Left ventricle myocardium inferior (tissue), 1 donor: ENCODE data around the gene LRRC74B. TPM values are rescaled to one million over a fixed set of nuclear protein-coding genes. Genes with fewer than 3 reads are reported as not detected.
"Not testable (repeated sequence)": the region's sequence is repeated elsewhere in the genome, so short reads cannot be mapped to it uniquely, and the experiment has no call there.

Source experiments
- DNase-seq: peaks from one replicate; pipeline ENCODE4 v3.0.0-alpha.2; 2020
- H3K27ac ChIP-seq: fragments of 200-600 bp; replicated peaks from 2 replicates; pipeline ENCODE4 v1.8.0; 2021
- H3K27me3 ChIP-seq: fragments of 200-600 bp; 2 replicates; pipeline ENCODE4 v1.8.0; 2021; ENCODE audit warnings: low read depth
- H3K36me3 ChIP-seq: fragments of 200-600 bp; 2 replicates; pipeline ENCODE4 v1.8.0; 2021
- H3K4me1 ChIP-seq: fragments of 200-600 bp; 2 replicates; pipeline ENCODE4 v1.8.0; 2021
- H3K4me3 ChIP-seq: fragments of 200-600 bp; 2 replicates; pipeline ENCODE4 v1.8.0; 2021; ENCODE audit warnings: mild to moderate bottlenecking, moderate library complexity
- H3K9me3 ChIP-seq: fragments of 200-600 bp; replicated peaks from 2 replicates; pipeline ENCODE4 v1.8.0; 2021
- CTCF ChIP-seq: fragments of 200-600 bp; IDR thresholded peaks from 2 replicates; pipeline ENCODE4 v1.8.0; 2021; ENCODE audit warnings: antibody characterized with exemption, mild to moderate bottlenecking, borderline replicate concordance
- intact Hi-C: fragments of 100-400 bp; cut with micrococcal nuclease; formaldehyde crosslinking; loops from one replicate; pipeline ENCODE4 v1.11.0; 2022
- total RNA-seq: library from RNA; stranded (reverse); fragmentation: NEBNext Ultra II Directional; extraction: Animal tissue kit (Norgen Biotek cat#: 25700); gene quantifications from one replicate; pipeline ENCODE4 v1.2.1, GENCODE V29; 2021
- donor health status: DM: no; HTN: yes; CAD: no; lungs with severe emphysema.

Gene LRRC74B
- total RNA-seq, 1 donor from 2014 or later: not detected

DNA sequence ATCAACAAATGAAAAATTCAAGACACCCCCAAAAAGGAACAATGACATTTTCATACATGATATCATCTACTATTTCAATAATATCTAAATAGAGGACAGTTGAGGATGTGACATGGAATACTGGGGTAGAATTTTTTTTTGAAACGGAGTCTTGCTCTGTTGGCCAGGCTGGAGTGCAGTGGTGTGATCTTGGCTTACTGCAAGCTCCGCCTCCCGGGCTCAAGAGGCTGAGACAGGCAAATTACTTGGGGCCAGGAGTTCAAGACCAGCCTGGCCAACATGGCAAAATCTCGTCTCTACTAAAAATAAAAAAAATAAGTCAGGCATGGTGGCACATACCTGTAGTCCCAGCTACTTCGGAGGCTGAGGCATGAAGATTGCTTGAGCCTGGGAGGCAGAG is 41.4 kb downstream of the LRRC74B start:
- Histone ChIP-seq H3K27me3 (peaks cover 33% of the 10 kb centered on the region), H3K4me1 (no peaks in the 10 kb centered on the region), H3K27ac (no peak overlapping the region), H3K4me3 (no peak overlapping the region), H3K9me3 (no peaks in the 10 kb centered on the region), H3K36me3 (no peaks in the 10 kb centered on the region)
- intact Hi-C loops: no loop called here
- no peak for DNase-seq
- no peak for TF ChIP-seq CTCF

- H3K4me1 ChIP-seq, H3K27ac ChIP-seq, H3K4me3 ChIP-seq, H3K9me3 ChIP-seq, H3K36me3 ChIP-seq, intact Hi-C loops, DNase-seq: not testable (repeated sequence)
- peaks cover 33% of the 10 kb centered on the region for H3K27me3 ChIP-seq
Measured at GRCh38 chr22:21087926-21088325, 42.2 kb downstream of the LRRC74B start.

DNA sequence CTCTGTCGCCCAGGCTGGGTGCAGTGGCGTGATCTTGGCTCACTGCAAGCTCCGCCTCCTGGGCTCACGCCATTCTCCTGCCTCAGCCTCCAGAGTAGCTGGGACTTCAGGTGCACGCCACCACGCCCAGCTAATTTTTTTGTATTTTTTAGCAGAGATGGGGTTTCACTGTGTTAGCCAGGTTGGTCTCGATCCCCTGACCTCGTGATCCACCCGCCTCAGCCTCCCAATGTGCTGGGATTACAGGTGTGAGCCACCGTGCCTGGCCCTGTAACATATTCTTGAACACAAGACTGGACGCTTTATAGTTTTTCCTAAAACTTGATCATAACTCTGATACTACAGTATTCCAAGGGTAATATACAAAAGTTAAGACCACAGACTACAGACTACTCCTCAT is 45.5 kb downstream of the LRRC74B start:
- H3K27ac ChIP-seq, H3K4me3 ChIP-seq, H3K36me3 ChIP-seq, H3K4me1 ChIP-seq, intact Hi-C loops, DNase-seq, H3K9me3 ChIP-seq: not testable (repeated sequence)
- peaks cover 33% of the 10 kb centered on the region for H3K27me3 ChIP-seq

- peaks cover 45% of the 10 kb centered on the region for H3K27me3 ChIP-seq
- no peak for TF ChIP-seq CTCF
- H3K27ac ChIP-seq: no peak overlapping the region
- no peaks in the 10 kb centered on the region for H3K4me1 ChIP-seq
- no peaks in the 10 kb centered on the region for H3K9me3 ChIP-seq
- intact Hi-C loops: no loop called here
- no peak for DNase-seq
- no peaks in the 10 kb centered on the region for H3K36me3 ChIP-seq
- no peak overlapping the region for H3K4me3 ChIP-seq
Measured at GRCh38 chr22:21092797-21093554, 47.2 kb downstream of the LRRC74B start.

DNA sequence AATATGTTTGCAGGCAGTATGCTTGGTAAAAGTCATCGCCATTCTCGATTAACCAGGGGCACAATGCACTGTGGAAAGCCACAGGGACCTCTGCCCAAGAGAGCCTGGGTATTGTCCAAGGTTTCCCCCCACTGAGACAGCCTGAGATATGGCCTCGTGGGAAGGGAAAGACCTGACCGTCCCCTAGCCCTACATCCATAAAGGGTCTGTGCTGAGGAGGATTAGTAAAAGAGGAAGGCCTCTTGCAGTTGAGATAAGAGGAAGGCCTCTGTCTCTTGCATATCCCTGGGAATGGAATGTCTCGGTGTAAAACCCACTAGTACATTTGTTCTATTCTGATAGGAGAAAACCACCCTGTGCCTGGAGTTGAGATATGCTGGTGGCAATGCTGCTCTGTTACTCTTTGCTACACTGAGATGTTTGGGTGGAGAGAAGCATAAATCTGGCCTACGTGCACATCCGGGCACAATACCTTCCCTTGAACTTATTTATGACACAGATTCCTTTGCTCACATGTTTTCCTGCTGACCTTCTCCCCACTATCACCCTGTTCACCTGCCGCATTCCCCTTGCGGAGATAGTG is 47.9 kb downstream of the LRRC74B start:
- H3K4me1 ChIP-seq, intact Hi-C loops, H3K27ac ChIP-seq, H3K9me3 ChIP-seq, H3K36me3 ChIP-seq, DNase-seq, H3K4me3 ChIP-seq: not testable (repeated sequence)
- H3K27me3 ChIP-seq: peaks cover 45% of the 10 kb centered on the region

DNA sequence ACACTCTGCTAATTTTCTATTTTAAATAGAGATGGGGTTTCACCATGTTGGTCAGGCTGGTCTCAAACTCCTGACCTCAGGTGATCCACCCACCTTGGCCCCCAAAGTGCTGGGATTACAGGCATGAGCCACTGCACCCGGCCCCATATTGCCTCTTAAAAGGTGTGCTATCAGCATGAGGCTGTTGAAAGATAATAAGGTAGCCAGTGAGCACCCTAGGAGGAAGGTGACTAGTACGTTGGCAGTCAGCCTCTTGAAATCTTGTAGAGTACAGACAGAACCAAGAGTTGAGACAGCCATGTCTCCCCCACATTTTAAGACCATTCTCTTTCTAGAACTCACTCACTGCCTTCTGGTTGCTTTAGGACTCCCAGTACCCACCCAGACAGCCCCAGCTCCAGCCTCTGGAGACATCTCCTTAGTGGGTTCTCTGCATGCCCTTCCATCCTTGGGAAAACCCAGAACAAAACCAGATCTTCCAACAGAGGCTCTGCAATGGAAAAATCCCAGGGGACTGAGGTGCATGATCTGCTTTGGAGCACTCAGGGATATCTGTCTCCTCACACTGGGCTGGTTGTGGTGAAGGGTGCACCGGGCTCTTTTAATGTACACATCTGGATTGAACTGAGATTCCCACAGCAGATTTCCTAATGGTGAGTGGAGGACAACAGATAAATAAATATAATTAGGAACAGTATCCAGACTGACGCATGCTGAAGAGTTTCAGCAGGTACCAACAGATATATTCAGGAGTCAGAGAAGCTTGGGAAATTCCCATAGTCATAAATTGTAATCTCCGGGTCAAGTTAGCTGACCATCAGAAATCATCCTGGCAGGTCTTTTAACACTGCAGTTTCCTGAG is 49.4 kb downstream of the LRRC74B start:
- no peaks in the 10 kb centered on the region for H3K4me1 ChIP-seq
- no peak for DNase-seq
- TF ChIP-seq CTCF: no peak
- no peak overlapping the region for H3K27ac ChIP-seq
- H3K27me3 ChIP-seq: peaks cover 48% of the 10 kb centered on the region
- H3K9me3 ChIP-seq: no peaks in the 10 kb centered on the region
- intact Hi-C loops: no loop called here
- no peaks in the 10 kb centered on the region for H3K36me3 ChIP-seq
- H3K4me3 ChIP-seq: no peak overlapping the region

DNA sequence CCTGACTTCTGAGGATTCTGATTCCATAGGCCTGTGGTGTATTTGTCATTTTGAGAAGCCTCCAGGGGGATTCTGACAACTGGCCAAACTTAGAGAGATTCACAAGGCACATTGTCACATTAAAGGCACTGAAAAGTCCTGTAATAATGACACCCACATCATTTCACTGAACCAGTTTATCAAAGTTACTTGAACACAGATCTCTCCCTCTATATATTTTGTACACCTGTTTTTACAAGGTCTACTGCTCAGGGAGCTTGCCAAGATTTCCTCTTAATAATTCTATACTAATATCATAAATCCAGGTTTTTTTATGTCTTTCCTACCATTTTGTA is 50.0 kb downstream of the LRRC74B start:
- intact Hi-C loops: no loop called here
- no peak for DNase-seq
- TF ChIP-seq CTCF: no peak

DNA sequence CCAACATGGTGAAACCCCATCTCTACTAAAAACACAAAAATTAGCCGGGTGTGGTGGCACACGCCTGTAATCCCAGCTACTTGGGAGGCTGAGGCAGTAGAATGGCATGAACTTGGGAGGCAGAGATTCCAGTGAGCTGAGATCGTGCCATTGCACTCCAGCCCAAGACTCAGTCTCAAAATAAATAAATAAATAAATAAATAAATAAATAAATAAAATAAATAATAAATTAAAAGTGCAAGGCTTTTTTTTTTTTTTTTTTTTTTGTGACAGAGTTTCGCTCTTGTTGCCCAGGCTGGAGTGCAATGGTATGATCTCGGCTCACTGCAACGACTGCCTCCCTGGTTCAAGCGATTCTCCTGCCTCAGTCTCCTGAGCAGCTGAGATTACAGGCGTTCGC is 51.1 kb downstream of the LRRC74B start:
- H3K36me3 ChIP-seq, intact Hi-C loops, H3K4me1 ChIP-seq, DNase-seq, H3K4me3 ChIP-seq, H3K9me3 ChIP-seq, H3K27ac ChIP-seq: not testable (repeated sequence)
- H3K27me3 ChIP-seq: peaks cover 49% of the 10 kb centered on the region

More for the DNA sequence above, 50.0 kb downstream of the LRRC74B start:
- no peak overlapping the region for H3K27ac ChIP-seq
- H3K36me3 ChIP-seq: no peaks in the 10 kb centered on the region
- peaks cover 50% of the 10 kb centered on the region for H3K27me3 ChIP-seq
- no peaks in the 10 kb centered on the region for H3K9me3 ChIP-seq
- H3K4me3 ChIP-seq: no peak overlapping the region
- H3K4me1 ChIP-seq: no peaks in the 10 kb centered on the region
